Natural killer cell (primary cell): ENCODE results near the gene RCN2. TPM values are rescaled to one million over a fixed set of nuclear protein-coding genes. Genes with fewer than 3 reads are reported as not detected.

ENCODE experiments used
- ATAC-seq, 3 donors: fragments of 150-1000 bp in 2 of 3; fragments of 200-7000 bp in 1 of 3; cut with Tn5 transposase; 1 replicate in 1 of 3; 2 replicates in 2 of 3; pipeline ENCODE4 v1.10.0; 2021; ENCODE audit warnings: mild to moderate bottlenecking in 2 of 3, moderate library complexity in 2 of 3
- DNase-seq, 2 donors: peaks; one replicate each; pipeline versions ENCODE4 v3.0.0 to v3.0.0-alpha.2; 2013 to 2021; ENCODE audit warnings: mixed read lengths in 1 of 2
- H3K27ac ChIP-seq: one replicate; pipeline ENCODE4 v1.5.1; 2013; ENCODE audit warnings: mild to moderate bottlenecking, low read length
- H3K27me3 ChIP-seq: one replicate; pipeline ENCODE4 v1.6.1; 2013; ENCODE audit warnings: low read length; ENCODE audit not compliant: control insufficient read depth, insufficient read depth
- H3K36me3 ChIP-seq: one replicate; pipeline ENCODE4 v1.6.1; 2013; ENCODE audit warnings: low read length; ENCODE audit not compliant: control insufficient read depth, insufficient read depth
- H3K4me1 ChIP-seq: one replicate; pipeline ENCODE4 v1.6.1; 2013; ENCODE audit warnings: low read length; ENCODE audit not compliant: control insufficient read depth, insufficient read depth
- H3K4me3 ChIP-seq: one replicate; pipeline ENCODE4 v1.5.1; 2013; ENCODE audit warnings: low read length
- H3K9me3 ChIP-seq: one replicate; pipeline ENCODE4 v1.6.1; 2013; ENCODE audit warnings: low read length; ENCODE audit not compliant: control insufficient read depth, insufficient read depth
- H3K27ac Mint-ChIP-seq, 2 donors: one replicate each; pipeline ENCODE4 v1.8.0; 2022; ENCODE audit warnings: mild to moderate bottlenecking in 2 of 2, mixed read lengths in 2 of 2, moderate library complexity in 1 of 2
- H3K27me3 Mint-ChIP-seq, 2 donors: one replicate each; pipeline ENCODE4 v1.8.0; 2022; ENCODE audit warnings: low read depth in 2 of 2, mixed read lengths in 2 of 2
- H3K36me3 Mint-ChIP-seq: one replicate; pipeline ENCODE4 v1.8.0; 2022; ENCODE audit warnings: mixed read lengths
- H3K4me1 Mint-ChIP-seq, 2 donors: one replicate each; pipeline ENCODE4 v1.8.0; 2022; ENCODE audit warnings: mixed read lengths in 2 of 2
- H3K4me3 Mint-ChIP-seq: one replicate; pipeline ENCODE4 v1.8.0; 2022; ENCODE audit warnings: mild to moderate bottlenecking, moderate library complexity, mixed read lengths
- H3K9me3 Mint-ChIP-seq, 2 donors: one replicate each; pipeline ENCODE4 v1.8.0; 2022; ENCODE audit warnings: mixed read lengths in 2 of 2
- CTCF ChIP-seq: fragments of 200-600 bp; IDR thresholded peaks from one replicate; pipeline ENCODE4 v1.8.0; 2022; ENCODE audit warnings: antibody characterized with exemption
- whole genome bisulfite sequencing: methylation state at CpG from one replicate; pipeline ENCODE4 v1.1.7; 2013; ENCODE audit warnings: missing lambda C conversion rate; ENCODE audit not compliant: insufficient coverage; 5-methylcytosine and 5-hydroxymethylcytosine counted together
- intact Hi-C: fragments of 100-400 bp; cut with micrococcal nuclease; formaldehyde crosslinking; loops from one replicate; pipeline ENCODE4 v1.14.2; 2022
- total RNA-seq, 4 donors: library from RNA; stranded (reverse); fragments of 120-200 nt in 1 of 4; gene quantifications; one replicate each; pipeline versions ENCODE4 v1.2.3 to v1.2.4, GENCODE V29; 2013 to 2022

Gene RCN2
- total RNA-seq, 3 donors from 2014 or later (not counting 1 experiment from before 2014, with no cell fraction given) = 24.1 to 30.0 (median 25.0) TPM

DNA sequence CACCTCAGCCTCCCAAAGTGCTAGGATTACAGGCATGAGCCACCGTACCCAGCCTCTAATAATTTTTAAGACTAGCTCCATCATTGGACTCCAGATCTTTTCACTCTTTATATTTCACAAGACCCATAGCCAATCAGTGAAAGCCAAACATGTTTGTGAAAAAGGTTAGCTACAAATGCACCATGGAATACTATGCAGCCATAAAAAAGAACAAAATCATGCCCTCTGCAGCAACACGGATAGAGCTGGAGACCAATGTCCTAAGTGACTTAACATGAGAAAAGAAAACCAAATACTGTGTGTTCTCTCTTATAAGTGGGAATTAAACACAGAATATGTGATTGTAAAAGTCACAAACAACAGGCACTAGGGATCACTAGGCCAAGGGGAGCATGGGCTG lies 29.6 kb upstream of the RCN2 start:
- no peaks in the 10 kb centered on the region for H3K27me3 ChIP-seq
- H3K27ac Mint-ChIP-seq = no peak overlapping the region
- ATAC-seq (no peak), DNase-seq (no peak)
- H3K4me3 ChIP-seq = no peak overlapping the region
- H3K4me1 Mint-ChIP-seq = peaks cover 30 to 39% of the 10 kb centered on the region in 2 donors
- H3K36me3 Mint-ChIP-seq = no peaks in the 10 kb centered on the region
- no peaks in the 10 kb centered on the region for H3K36me3 ChIP-seq
- H3K27me3 Mint-ChIP-seq = no peaks in the 10 kb centered on the region
- H3K4me3 Mint-ChIP-seq = no peak overlapping the region
- peaks cover 14% of the 10 kb centered on the region for H3K4me1 ChIP-seq
- no peak overlapping the region for H3K27ac ChIP-seq
- no peak for TF ChIP-seq CTCF
- no peaks in the 10 kb centered on the region for H3K9me3 Mint-ChIP-seq
- no peaks in the 10 kb centered on the region for H3K9me3 ChIP-seq
- whole genome bisulfite sequencing = 95% methylated on average over 2 of the region's 2 CpGs
- intact Hi-C loops = loop anchor here (5.0 kb wide), 1 partner anchor 120 kb away; no protein-coding TSS in a partner anchor

DNA sequence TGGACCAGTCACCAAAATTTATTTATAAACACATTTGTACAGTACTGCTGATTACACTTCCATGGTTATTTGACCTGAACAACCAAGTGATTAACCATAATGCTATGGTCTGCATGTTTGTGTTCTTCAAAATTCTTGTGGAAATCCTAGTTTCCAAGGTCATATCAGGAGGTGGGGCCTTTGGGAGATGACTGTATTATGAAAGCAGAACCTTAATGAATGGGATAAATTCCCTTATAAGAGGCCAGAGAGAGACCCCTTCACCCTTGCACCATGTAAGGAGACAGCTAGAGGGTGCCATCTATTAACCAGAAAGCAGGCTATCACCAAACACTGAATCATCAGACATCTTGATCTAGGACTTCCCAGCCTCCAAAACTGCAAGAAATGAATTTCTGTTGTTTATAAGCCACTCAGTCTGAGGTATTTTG lies 28.3 kb upstream of the RCN2 start:
- peaks cover 23 to 39% of the 10 kb centered on the region in 2 donors for H3K4me1 Mint-ChIP-seq
- no peaks in the 10 kb centered on the region for H3K36me3 Mint-ChIP-seq
- no peaks in the 10 kb centered on the region for H3K9me3 Mint-ChIP-seq
- Histone ChIP-seq H3K36me3 (no peaks in the 10 kb centered on the region), H3K4me3 (no peak overlapping the region), H3K27ac (peak overlapping the region; percentile 8), H3K27me3 (no peaks in the 10 kb centered on the region), H3K4me1 (peaks cover 14% of the 10 kb centered on the region), H3K9me3 (no peaks in the 10 kb centered on the region)
- peak overlapping the region; percentile 88 to 95 for H3K27ac Mint-ChIP-seq
- TF ChIP-seq CTCF = peak; percentile 24
- peak overlapping the region; percentile 94 for H3K4me3 Mint-ChIP-seq
- intact Hi-C loops = loop anchor here (5.0 kb wide), 1 partner anchor 119 kb away; no protein-coding TSS in a partner anchor
- DNase-seq = peak in 1 of 2 donors; percentile 61
- no peaks in the 10 kb centered on the region for H3K27me3 Mint-ChIP-seq
- ATAC-seq = peak; percentile 35 to 47 (median 36)

DNA sequence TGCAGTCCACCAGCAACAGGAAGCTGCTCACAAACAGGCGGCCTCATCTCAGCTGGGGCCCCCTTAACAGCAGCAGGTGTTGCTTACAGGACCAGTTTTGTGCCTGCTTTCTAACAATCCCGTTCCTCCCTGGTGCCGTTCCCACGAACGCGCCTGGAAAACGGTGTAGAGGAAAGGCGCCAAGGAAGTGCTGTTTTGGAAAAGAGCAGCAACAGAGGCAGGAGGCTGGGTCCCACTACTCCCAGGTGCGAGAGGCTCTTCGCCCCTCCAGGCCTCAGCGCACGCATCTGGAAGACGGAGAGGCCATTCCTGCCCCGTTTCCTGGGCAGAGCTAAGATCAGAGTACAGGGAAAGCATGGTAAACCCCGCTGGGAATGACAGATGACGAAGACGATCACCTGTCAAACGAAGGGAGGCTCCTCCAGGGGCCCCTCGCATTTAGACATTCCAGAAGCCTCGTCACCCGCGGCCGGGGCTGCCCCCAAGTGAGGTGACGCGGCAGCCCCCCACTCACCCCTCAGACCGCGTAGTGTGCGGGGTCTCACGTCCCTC lies 27.0 kb upstream of the RCN2 start:
- H3K27me3 ChIP-seq = no peaks in the 10 kb centered on the region
- intact Hi-C loops = loop anchor here (1.0 to 5.0 kb wide), 2 partner anchors 27 to 118 kb away; partner anchors contain the start of gene RCN2
- peaks cover 14% of the 10 kb centered on the region for H3K4me1 ChIP-seq
- peak; percentile 23 to 52 for DNase-seq
- WGBS = 3% methylated on average over 29 of the region's 29 CpGs
- H3K4me3 Mint-ChIP-seq = peak overlapping the region; percentile 94
- no peaks in the 10 kb centered on the region for H3K9me3 Mint-ChIP-seq
- no peaks in the 10 kb centered on the region for H3K36me3 Mint-ChIP-seq
- peak overlapping the region; percentile 87 for H3K4me3 ChIP-seq
- H3K27me3 Mint-ChIP-seq = no peaks in the 10 kb centered on the region
- peaks cover 19 to 34% of the 10 kb centered on the region in 2 donors for H3K4me1 Mint-ChIP-seq
- peak overlapping the region; percentile 83 for H3K27ac ChIP-seq
- H3K27ac Mint-ChIP-seq = peak overlapping the region; percentile 88 to 95
- no peaks in the 10 kb centered on the region for H3K36me3 ChIP-seq
- H3K9me3 ChIP-seq = no peaks in the 10 kb centered on the region
- no peak for ATAC-seq
- TF ChIP-seq CTCF = no peak
